DOHH2 (cell line): Measurements from ENCODE around the gene ARHGAP19.

Experiments
- CTCF ChIP-seq: fragments of 200-600 bp; sonication (generic); IDR thresholded peaks from one replicate; pipeline ENCODE4 v1.5.1; 2014; ENCODE audit warnings: antibody characterized with exemption, mild to moderate bottlenecking, low read depth, low read length; ENCODE audit not compliant: poor library complexity, severe bottlenecking
- EZH2phosphoT487 ChIP-seq: fragments of 200-600 bp; sonication (generic); IDR thresholded peaks from 2 replicates; pipeline ENCODE4 v1.6.1; 2017; ENCODE audit warnings: borderline replicate concordance, mild to moderate bottlenecking, antibody characterized with exemption, low read length, moderate library complexity, mixed read lengths

GRCh38 chr10:97328646-97329453 is 36.4 kb upstream of the ARHGAP19 start:
- TF ChIP-seq CTCF: no peak
- no peak for TF ChIP-seq EZH2phosphoT487
